ENCODE results near the gene PRR19.

GRCh38 chr19:42271045-42271419 lies 30.9 kb upstream of the PRR19 start:
- no peak for TF ChIP-seq POLR2A (IDR thresholded peaks at IDR 0.05)
- no peak for TF ChIP-seq EP300 (IDR thresholded peaks at IDR 0.05)
- no peak for TF ChIP-seq CTCF (IDR thresholded peaks at IDR 0.05)

Data from tibial nerve (tissue), 4 donors.